K562 (cell line): Measurements from ENCODE around the gene EYA4.

ENCODE experiments used
- CTCF ChIP-seq, 3 experiments: IDR thresholded peaks in 2 of 3; conservative IDR thresholded peaks in 1 of 3; 2 replicates each; pipeline ENCODE4 v1.5.1; 2011 to 2012; ENCODE audit warnings: low read length in 3 of 3, mild to moderate bottlenecking in 3 of 3, control low read depth in 2 of 3, improper control_type of control experiment in 1 of 3, inconsistent platforms in 1 of 3, low read depth in 1 of 3, mixed read lengths in 1 of 3, moderate library complexity in 1 of 3; ENCODE audit not compliant: insufficient read depth in 2 of 3
- ELK1 ChIP-seq: sonication (generic); formaldehyde crosslinking; IDR thresholded peaks from 2 replicates; pipeline ENCODE4 v1.8.1; 2022; ENCODE audit warnings: missing genetic modification reagents
- REST ChIP-seq, 2 experiments: fragments of 450-650 bp; formaldehyde crosslinking in 1 of 2; IDR thresholded peaks; 2 replicates each; pipeline versions ENCODE4 v1.4.0 to v1.6.1; 2014 to 2020; ENCODE audit warnings: mild to moderate bottlenecking in 2 of 2, borderline replicate concordance in 1 of 2, low read depth in 1 of 2
- YBX1 ChIP-seq: fragments of 450-650 bp; IDR thresholded peaks from 2 replicates; pipeline ENCODE4 v1.7.1; 2016; ENCODE audit warnings: mild to moderate bottlenecking
- ZNF274 ChIP-seq: IDR thresholded peaks from 2 replicates; pipeline ENCODE4 v1.6.1; 2011; ENCODE audit warnings: low read depth, mild to moderate bottlenecking, low read length, moderate library complexity, borderline replicate concordance

- TF ChIP-seq ELK1 (CRISPR knock-in tag), result no peak
- no peak for TF ChIP-seq REST (IDR thresholded peaks at IDR 0.05; ENCODE audit: borderline replicate concordance)
- TF ChIP-seq REST (CRISPR knock-in tag; IDR thresholded peaks at IDR 0.05; ENCODE audit: low read depth), result no peak
- TF ChIP-seq CTCF (IDR thresholded peaks at IDR 0.05 in 2 of 3, conservative IDR thresholded peaks at IDR 0.05 in 1 of 3; ENCODE audit: insufficient read depth in 2 of 3, low read depth in 1 of 3, low read length in 3 of 3), result no peak
- no peak for TF ChIP-seq YBX1
- TF ChIP-seq ZNF274, result no peak
Measured at GRCh38 chr6:133460101-133460500, 218.9 kb downstream of the EYA4 start.
